Left lobe of liver (tissue), 2 donors: ENCODE results near the gene SORT1. TPM values are rescaled to one million over a fixed set of nuclear protein-coding genes. Genes with fewer than 3 reads are reported as not detected.
"Not testable (repeated sequence)": the region's sequence is repeated elsewhere in the genome, so short reads cannot be mapped to it uniquely, and the experiment has no call there.

ENCODE experiments used
- ATAC-seq: fragments of 200-7000 bp; cut with Tn5 transposase; one replicate; pipeline ENCODE4 v1.9.1; 2020; ENCODE audit warnings: mild to moderate bottlenecking, moderate library complexity
- DNase-seq: peaks from one replicate; pipeline ENCODE4 v3.0.0-alpha.2; 2020; ENCODE audit warnings: low spot score
- total RNA-seq: library from RNA; stranded (reverse); gene quantifications from one replicate; pipeline ENCODE4 v1.2.1, GENCODE V29; 2021
- donor health status: DM: no; HTN: no; CAD: no; lungs with moderate emphysema.
- donor health status: DM: no; HTN: yes; CAD: no.

SORT1 gene
- total RNA-seq: 3.6 TPM

DNA sequence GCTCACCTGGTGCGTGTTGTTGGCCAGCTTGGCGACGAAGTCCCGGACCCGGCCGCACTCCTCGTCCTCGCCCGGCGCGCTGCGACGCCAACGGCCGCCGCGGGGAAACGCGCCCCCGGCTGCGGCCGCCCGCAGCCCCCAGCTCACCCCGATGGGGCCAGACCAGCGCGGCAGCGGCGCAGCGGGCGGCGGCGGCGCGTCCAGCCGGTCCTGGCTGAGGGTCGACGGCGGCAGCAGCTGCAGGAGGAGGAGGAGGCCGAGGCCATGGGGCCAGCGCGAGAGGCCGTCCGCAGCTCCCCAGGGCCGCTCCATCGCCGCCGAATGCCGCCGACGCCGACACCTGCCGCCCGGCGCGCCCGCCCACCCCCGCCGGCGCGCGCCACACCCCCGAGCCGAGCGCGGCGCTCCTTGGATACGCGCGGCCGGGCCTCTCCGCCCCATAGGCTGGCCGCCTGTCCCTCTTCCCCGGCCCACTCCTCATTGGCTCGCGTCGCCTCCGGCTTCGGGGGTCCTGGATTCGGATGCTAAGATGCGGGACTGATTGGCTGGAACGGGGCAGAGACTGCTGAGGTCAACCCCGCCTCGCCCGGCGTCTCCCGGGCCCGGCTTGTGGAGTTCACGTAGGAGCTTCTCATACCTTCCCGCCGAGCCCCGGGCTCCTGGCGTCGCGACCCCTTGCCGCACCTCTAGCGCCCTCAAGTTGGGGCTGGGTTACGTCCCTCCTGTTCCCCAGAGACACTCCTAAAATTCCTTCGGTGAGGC is at the start of gene SORT1:
Gene SORT1 (minus strand): TSS at position 338 of the 762 bp plus-strand sequence. CDS start 26 bp downstream, at position 312.
- ATAC-seq (peak; percentile 91), DNase-seq (peak; percentile 68)

DNA sequence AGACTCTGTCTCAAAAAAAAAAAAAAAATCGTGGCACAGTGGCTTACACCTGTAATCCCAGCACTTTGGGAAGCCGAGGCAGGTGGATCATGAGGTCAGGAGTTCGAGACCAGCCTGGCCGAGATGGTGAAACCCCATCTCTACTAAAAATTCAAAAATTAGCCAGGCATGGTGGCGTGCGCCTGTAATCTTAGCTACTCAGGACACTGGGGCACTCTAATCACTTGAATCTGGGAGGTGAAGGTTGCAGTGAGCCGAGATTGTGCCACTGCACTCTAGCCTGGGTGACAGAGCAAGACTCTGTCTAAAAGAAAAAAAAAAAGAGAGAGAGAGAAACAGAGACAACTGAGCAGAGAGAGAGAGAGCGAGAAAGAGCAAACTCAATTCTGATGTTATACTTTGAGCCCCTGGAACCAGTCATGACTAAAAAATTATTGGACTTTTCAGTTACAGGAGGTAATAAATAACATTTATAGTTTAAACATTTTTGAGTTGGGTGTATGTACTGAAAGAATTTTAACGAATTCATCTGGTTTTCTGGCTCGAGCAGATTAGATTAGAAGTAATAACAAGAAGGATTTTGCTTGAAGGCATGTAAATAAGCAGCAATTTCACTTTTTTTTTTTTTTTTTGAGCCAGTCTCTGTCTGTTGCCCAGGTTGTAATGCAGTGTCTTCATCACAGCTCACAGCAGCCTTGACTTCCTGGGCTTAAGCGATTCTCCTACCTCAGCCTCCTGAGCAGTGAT is 48.4 kb upstream of the SORT1 start:
- not testable (repeated sequence) for DNase-seq, ATAC-seq

DNA sequence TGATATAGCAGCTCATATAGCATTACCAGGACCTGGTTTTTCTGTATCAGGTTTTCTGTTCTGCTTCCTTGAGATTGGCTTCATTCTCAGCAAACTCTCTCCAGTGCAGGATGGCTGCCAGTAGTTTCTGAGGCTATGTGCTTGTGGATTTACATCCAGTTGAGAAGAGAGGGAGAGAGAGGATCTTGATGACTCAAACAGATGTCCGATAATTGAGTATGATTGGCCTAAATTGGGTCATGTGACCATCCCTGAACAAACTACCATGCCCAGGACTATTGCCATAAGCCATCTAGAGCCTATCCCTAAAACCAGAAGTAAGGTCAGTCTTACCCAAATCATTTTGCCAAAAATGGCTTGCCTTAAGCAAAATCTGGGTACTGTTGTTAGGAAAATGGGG is 46.6 kb upstream of the SORT1 start:
- ATAC-seq (no peak), DNase-seq (no peak)

DNA sequence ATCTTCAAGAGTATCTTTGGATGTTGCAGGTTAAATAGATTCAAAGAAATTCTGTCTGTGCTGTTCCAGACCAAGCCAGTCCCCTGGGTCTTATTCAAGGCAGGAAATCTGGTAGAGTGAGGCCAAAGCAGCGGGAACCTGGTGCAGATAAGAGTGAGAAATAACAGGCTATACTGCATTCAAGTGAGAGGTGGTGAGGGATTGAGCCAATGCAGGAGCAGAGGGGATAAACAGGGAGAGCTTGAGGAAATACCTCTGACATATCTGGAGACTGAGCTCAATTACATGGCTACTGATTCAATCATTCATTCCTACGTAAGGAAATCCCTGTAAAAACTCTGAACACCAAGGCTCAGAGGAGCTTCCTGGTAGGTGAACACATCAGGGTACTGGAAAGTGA is 45.8 kb upstream of the SORT1 start:
- ATAC-seq (no peak), DNase-seq (no peak)

DNA sequence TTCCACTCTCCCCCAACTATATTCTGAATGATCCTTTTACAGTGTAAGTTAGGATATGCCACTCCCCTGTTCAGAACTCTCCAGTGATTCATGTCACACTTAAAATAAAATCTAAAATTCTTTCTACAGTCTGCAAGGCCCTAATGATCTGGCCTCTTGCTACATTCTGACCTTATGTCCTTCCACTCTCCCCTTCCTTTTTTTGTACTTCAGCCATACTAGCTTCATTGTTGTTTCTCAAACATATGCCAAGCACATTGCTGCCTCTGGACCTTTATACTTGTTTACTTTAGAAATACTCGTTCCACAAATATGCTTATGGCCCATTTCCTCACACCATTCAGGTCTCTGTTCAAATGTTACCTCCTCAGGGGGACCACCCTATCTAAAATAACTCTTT is 43.4 kb upstream of the SORT1 start:
- ATAC-seq: no peak
- no peak for DNase-seq

DNA sequence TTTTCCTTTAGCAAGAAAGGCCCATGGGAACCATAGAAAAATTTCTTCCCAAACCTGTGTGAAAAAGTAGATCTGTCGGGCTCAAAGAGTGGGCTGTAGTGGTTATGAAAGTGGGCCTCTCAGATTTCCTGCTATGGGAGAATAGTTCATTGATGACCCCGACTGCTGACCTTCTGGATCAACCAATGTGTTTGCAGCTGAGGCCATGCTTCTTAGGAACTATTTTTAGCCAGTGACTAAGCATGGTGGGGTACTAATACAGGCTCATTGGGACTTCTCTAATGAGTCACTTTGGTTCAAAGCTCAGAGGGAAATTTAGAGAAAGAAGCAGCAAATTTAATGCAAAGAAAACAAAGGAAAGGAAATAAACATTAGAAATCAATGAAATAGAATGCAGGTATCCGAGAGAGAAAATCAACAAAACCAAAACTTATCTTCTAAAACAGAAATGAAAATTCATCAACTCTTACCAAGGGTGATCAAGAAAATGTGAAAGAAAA is 41.1 kb upstream of the SORT1 start:
- ATAC-seq: no peak

DNA sequence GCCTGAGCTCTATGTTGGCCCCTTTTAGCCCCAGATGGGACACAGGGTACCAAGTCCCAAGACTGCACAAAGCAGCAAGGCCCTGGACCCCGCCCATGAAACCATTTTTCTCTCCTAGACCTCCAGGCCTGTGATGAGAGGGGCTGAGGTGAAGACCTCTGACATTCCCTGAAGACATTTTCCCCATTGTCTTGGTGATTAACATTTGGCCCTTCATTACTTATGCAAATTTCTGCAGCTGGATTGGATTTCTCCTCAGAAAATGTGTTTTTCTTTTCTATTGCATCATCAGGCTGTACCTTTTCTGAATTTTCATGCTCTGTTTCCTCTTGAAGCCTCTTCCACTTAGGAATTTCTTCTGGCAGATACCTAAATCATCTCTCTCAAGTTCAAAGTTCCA is 36.8 kb upstream of the SORT1 start:
- ATAC-seq (no peak), DNase-seq (no peak)

More for the DNA sequence above, 41.1 kb upstream of the SORT1 start:
- no peak for DNase-seq

DNA sequence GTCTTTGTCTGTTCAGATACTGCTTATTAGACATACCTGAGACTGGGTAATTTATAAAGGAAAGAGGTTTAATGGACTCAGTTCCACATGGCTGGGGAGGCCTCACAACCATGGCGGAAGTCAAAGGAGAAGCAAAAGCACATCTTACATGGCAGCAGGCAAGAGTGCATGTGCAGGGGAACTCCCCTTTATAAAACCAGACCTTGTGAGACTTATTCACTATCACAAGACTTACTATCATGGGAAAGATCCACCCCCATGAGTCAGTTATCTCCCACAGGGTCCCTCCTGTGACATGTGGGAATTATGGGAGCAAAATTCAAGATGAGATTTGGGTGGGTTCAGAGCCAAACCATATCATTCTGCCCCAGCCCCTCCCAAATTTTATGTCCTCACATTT is 35.6 kb upstream of the SORT1 start:
- no peak for DNase-seq
- ATAC-seq: no peak

DNA sequence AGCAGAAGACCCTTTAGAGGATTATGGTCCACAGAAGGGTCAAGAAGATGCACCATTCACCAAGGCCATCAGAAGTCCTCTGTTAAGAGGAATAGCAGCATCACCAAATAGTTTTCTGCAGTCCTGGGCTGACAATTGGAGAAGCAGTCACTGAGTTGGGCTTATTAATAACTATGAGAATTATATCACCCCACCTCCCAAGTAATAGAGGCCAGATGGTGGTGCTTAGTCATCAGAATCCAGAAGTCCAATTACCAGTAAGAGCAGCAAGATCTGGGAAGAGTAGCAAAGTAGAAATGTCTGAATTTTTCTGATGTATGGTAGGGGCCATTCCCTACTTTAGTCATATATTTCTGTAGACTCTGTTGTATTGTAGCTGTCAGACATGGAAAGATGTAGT is 34.6 kb upstream of the SORT1 start:
- DNase-seq: no peak
- no peak for ATAC-seq

DNA sequence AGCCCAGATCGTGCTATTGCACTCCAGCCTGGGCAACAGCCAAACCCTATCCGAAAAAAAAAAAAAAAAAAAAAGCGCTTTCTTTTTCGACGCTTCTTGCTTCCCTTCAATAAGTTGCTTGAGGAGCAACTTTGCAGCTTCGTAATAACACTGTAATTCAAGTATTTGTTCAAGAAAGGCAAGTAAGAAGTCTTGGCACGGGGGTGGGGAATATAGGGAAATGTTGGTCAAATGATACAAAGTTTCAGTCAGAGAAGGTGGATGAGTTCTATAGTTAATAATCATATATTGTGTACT is 29.4 kb upstream of the SORT1 start:
- ATAC-seq (no peak), DNase-seq (no peak)

DNA sequence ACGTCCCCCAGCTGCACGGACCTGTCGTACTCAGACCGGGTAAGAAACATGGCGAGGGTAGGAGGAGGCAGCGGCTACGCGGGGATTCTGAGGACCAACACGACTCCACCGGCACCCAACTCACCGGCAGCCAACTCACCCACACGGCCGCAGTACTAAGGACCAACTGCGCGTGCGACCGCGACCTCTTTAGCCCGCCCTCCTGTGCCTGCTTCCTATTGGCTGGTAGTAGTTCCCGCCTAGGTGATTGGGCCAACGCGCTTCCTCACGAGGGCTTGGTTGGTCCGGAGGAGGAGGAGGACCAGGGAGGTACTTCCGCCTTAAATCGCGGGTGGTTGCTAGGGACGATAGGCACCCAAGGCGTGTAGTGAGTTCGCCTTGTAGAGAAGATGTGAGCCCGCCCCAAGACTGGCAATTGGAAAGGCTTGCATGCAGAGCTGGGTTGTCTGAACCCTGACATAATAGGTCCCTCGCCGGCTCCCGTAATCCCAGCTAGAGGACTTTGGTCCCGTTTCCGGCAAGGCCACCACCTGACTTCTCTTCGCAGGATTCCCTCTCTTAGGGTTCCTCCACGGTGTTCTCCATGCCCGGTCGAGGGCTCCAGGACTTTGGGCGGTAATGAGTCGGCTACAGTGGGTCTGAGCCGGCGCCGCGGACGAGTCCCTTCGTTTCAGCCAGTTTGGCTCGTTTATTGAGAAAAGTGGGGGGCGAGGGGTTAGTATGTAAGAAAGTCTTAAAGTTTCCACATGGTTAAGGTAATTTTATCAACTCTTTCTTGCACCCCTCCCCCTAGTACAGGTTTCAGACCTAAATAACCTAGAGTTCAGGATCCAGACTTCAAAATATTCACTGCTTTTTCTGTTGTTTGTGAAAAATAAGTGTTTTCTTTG is 28.8 kb upstream of the SORT1 start, which contains the start of gene PSMA5:
Gene PSMA5 (minus strand): TSS at position 168 of the 890 bp plus-strand sequence. CDS start 118 bp downstream, at position 50.
- DNase-seq (peak; percentile 98), ATAC-seq (peak; percentile 95)

DNA sequence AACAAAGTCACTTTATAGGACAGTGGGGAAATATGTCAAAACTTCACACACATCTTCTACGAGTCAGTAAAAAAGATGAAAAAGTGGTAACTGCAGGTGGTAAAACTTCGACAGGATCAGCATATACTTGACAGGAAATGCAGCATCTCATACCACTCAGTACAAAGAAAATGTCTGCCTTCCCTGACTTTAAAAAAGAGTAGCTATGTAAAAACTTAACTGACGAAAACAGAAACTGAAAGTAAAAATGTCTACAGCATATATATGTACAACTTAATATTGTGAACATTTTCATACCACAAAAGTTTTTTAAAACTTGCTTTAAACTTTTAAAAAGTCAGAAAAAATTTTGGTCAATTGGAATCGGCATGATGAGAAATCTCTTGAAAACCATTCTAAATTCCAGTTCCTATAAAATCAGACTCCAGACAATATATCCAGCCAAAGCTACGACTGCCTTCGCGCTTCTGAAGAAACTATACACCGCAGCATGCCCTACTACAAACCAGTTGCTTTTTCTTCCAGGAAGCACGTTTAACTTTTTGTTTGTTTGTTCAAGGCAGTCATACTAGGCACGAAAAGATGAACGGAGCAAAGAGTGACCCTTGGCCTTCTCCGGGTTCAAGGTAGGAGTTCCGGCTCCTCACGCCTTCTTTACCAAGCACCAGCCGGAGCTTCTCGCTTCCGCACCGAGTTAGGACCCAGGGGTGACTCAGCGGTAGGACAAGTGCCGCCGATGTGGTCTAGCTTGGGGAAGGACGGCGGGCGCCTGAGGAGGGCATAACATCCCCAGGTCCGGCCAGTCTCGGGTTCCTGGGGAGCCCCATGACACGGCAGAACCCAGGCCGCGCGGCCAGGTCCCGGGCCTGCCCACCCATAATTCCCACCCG is 27.9 kb upstream of the SORT1 start:
- no peak for DNase-seq

DNA sequence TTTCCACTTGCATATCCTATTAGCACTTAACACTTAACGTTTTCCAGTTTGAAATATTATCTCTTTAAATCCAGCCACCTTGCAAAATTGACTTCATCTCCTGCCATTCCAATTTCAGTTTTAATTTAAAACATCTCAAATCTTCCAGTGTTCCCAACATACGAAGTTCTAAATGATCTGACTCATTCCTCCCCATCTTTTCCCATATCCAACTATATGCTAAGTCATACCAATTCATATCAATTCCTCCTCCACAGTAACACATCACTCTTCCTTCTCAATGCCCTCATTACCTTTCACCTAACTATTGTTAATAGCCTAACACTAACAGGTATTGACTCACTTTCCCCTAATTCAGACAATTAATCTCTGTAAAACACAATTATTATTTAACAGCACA is 25.8 kb upstream of the SORT1 start:
- DNase-seq (no peak), ATAC-seq (no peak)

More for the DNA sequence above, 27.9 kb upstream of the SORT1 start:
- ATAC-seq: peak; percentile 55

DNA sequence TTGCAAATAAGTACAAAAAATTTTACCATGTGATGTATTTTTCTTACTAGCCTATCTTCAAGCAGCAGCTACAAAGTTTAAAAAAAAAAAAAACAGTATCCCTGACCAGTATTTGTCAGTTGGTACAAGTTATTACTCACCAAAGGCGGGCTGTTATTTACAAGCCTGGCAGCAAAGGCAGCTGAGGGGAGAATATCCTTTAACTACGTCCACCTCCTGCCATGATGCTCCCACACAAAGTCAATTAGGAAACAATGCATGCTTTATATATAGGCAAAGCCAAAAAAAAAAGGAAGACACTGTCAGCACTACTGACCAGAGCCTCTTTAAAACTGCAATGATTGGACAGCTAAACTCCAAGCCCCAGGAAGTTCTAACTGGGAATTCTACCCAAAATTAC is 14.8 kb upstream of the SORT1 start:
- DNase-seq (no peak), ATAC-seq (no peak)

DNA sequence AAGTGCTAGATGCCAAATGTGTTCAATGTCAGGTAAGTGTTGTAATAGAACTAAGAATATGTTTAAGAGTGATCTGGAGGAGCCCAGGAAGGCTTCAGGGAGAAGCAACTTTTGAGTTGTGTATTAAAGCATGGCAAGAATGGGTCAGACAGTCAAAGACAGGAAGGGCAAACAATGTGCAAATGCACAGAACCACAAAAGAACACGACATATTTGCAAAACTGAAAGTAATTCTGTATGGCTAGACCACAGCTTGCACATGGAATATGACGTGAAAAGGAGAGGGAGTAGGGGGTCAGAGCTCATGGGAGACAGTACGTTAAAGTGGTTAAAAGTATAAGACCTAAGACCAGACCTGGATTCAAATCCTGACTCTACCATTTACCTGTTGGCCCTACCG is 7.1 kb upstream of the SORT1 start:
- DNase-seq (no peak), ATAC-seq (no peak)

DNA sequence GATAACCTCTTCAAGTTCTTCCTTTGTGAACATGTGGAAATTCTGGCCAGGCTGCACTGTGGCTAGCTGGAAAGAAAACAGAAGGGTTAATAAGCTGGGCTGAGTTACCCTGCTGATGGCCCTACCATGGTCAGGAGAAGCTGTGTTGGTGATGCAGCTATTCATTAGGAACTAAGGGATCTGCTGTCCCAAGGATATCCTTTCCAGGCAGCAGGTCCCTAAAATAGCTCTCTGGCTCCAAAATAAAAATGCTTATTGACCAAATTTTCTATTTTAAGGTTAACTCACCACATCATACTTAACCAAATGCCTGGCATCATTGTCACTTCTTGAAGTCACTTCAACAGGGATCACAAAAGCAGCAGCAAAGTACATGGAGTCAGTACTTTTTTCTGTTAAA is 4.3 kb upstream of the SORT1 start:
- DNase-seq: no peak
- no peak for ATAC-seq

DNA sequence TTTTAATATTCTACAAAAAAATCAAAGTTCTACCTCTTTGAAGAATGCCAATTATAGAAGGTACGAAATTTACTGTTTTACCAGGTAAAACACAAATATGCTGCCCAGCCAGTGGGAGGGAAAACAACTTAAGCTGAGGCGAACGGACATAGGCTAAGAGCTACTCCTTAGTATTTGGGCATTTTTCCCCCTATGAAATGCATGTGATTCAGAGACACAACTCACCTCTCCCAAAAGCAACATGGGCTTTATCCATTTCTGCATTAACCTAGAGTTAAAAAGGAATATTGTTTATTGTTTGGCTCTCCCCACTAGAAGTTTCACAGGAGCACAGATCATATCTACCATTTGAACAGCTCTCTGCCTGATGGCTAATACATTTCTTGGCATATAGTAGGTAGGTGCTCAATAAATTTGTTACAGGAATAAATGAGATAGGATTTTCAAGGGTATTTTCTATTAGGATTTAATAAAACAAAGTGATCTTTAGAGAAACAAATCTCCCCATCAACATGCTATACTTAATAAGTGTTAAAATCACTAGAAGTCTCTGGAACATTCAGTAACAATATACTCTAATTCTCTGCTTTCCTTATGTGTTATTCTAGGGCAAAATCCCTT is 2.4 kb upstream of the SORT1 start:
- ATAC-seq (no peak), DNase-seq (no peak)

DNA sequence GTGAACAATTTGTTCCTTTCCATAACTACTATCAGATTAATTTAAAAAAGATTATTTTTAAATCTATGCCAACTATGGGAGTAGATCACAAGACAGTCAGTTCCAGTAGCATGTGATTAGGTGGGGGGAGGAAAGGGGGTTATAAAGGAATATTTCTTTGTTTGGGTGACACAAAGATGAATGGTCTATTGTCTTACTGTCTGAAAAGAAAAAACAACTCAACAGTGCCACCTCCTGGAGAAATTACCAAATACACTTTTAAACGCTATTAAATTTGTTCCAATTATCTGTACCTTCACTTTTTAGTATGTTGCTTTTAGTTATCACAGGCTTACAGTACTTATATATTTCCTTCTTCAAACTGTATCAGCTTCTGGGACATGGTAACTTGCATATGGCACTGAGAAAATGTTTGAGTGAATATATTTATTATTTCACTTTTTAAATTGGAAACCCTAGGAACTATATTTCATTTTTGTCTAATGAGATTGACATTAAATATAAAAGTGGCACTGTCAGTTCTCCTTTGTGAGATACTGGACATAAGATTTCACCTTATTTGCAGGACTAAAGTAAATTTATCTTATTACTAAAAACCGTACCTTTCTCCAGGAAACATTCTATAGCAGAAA is 1.7 kb upstream of the SORT1 start:
- DNase-seq (no peak), ATAC-seq (peak; percentile 68)
